NCI-H2196 (cell line): ENCODE measurements around the gene PADI4.
"Not testable (repeated sequence)": the region's sequence is repeated elsewhere in the genome, so short reads cannot be mapped to it uniquely, and the experiment has no call there.

ENCODE experiments used
- DNase-seq: peaks from one replicate; lab custom pipeline; 2025; ENCODE audit not compliant: unreplicated experiment; lab: John Stamatoyannopoulos, UW

PADI4 gene

DNA sequence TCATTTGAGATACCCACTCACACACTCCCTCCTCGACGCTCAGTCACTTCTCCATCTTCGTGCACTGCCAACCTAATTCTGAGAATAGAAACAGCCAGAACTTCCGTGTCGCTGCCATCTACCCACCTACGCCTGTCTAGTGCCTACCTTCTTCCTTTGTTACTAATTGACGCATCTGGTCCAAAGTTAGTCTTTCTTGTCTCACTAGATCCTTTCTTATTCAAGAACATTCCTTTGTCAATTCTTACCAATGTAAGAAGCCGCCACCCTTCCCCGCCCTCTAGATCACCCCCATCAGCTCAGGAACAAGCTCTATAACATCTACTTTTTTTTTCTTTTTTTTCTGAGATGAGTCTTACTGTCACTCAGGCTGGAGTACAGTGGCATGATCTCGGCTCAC is 67.7 kb downstream of the PADI4 start:
- no peak for DNase-seq

DNA sequence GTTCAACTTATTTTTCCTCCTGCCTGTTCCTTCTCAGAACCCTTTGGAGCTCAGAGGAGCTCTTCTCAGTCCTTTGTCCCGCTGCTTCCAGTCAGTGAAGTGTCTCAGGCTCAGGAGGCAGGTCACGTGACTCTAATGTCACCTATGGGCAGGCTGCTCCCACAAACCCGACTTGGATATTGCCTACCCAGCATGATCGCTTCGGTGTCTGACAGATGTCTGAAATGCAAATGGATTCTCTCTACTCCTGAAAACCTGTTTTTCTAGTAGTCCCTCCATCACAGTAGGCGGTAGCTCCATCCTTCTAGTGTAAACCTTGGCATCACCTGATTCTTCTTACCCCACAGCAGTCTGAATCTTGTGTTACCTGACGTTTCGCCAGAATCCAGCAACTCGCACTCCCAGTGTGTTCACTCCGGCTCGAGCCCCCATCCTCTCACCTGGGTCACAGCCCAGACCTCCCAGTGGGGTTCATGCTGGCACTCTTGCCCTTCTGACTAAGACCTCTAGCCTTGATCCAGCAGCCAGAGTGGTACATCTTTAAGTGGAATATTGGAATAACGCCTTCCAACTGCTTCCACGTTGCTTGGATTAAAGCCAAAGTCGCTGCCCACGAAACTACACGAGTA is 69.4 kb downstream of the PADI4 start:
- peak; percentile 35 for DNase-seq

DNA sequence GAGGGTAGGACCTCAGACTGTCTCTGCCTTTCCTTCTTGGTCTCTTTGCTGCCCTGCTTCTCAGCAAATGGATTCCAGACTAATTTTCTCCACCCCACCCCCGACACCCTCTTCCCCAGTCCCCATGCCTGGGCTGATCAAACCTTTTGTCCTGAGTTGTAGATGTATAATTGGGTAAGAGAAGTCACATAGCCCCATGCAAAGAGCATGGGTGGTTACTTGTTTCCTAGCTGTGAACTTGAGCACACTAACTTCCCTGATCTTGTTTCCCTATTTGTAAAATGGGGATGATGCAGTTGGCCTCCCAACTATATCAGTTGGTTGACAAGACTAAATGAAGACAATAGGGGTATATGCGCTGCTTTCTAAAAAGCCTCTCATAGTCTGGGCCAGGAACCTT is 73.2 kb downstream of the PADI4 start:
- DNase-seq = no peak

GRCh38 chr1:17392199-17392740 is 84.3 kb downstream of the PADI4 start:
- no peak for DNase-seq

- DNase-seq = no peak
These were observed 85.2 kb downstream of the PADI4 start for GRCh38 chr1:17393230-17393629.

- no peak for DNase-seq
These were observed 90.1 kb downstream of the PADI4 start for GRCh38 chr1:17397910-17398695.

GRCh38 chr1:17400725-17401341 is 92.8 kb downstream of the PADI4 start:
- DNase-seq = no peak

- no peak for DNase-seq
These were observed 93.8 kb downstream of the PADI4 start for GRCh38 chr1:17401841-17402240.

DNA sequence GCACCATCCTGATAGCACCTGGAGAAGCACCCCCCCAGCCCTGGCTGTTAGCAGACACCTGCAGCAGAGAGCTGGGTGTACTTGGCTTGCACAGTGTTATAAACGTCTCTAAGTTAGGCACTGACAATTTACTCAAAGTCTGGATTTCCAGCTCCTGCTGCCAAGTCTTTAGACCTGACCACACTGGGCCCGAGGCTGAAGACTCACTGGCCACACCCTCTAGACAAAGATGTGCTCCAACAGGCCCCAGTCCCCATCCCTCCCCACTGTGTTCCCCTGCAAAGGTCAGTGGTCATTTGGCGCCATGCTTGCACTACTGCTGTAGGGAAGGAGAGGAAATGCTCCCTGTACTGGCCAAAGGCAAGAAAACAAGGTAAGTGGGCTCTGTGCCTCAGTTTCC is 95.1 kb downstream of the PADI4 start:
- no peak for DNase-seq

DNA sequence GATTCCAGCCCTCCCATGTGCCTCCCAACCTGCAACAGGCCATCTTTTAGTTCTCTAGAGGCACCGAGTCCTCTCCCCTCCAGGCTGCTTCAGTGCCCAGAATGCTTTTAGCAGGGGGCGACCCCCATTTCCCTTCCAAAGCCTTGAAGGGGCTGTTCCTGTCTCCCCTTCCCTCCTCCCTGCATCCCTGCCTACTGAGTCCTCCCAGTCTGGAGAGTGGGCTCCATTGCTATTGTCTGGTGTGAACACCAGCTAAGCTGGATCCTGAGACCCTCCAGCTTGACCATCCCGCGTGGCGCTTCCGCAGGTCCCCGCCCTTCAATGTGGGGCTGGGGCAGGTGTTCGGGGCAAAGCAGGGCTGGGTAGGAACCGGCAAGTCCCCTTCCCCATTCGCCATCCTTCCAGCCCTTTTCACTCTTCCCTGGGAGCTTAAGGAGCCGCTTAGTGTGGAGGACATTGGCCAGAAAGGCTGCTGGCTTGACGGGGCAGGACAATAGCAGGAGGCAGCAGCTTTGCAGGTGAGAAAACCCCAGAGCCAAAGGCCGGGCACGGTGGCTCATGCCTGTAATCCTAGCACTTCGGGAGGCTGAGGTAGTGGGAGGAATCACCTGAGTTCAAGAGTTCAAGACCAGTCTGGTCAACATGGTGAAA is 96.2 kb downstream of the PADI4 start:
- no peak for DNase-seq

GRCh38 chr1:17404820-17405219 is 96.8 kb downstream of the PADI4 start:
- DNase-seq = no peak

- DNase-seq = peak; percentile 61
These were observed 98.1 kb downstream of the PADI4 start for GRCh38 chr1:17405898-17406759.

- not testable (repeated sequence) for DNase-seq
These were observed 98.9 kb downstream of the PADI4 start for GRCh38 chr1:17406760-17407475.

DNA sequence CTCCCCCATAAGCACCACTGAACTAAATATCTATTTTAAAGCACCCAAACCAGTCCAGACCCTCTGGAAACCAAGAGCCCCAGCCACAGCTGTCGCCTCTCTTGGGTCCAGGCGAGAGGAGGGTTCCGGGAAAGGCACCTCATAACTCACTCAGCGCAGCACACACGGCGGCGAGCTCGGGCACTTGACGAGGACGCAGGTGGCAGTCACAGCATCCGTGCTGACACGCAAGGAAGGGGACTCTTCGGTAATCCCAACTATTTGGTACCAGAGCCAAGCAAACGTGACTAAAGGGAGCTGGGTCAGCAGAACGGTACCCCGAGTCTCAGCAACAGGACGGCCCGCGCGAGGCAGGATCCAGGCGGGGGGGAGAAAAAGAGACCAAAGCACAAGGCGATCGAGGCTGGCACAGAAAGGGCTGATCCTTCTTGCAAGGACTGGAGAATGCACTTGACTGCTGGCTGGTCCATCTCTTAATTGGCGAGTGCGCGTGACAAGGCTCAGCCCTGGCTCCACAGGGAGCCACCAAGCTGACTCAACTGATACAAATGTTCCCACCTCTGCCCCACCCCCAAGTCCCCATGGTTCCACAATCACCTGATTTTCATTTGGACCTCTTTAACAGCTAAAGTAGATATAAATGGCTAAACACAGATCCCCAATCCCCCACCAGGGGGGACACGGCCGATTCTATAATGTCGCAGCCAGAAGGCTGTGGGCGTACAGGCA is 100.0 kb downstream of the PADI4 start:
- DNase-seq = not testable (repeated sequence)

GRCh38 chr1:17409391-17409811 is 101.4 kb downstream of the PADI4 start:
- no peak for DNase-seq

GRCh38 chr1:17412093-17412870 is 104.3 kb downstream of the PADI4 start:
- no peak for DNase-seq
